Lower leg skin (tissue), 3 donors: Measurements from ENCODE around the gene SPTBN4.

Source experiments
- POLR2A ChIP-seq, 2 donors: fragments of 450-650 bp; IDR thresholded peaks; one replicate each; pipeline ENCODE4 v1.6.1; 2016 to 2017; ENCODE audit warnings: antibody characterized with exemption in 2 of 2, mild to moderate bottlenecking in 1 of 2, moderate library complexity in 1 of 2
- TF ChIP-seq, protein P1 (sequence below), 3 donors: fragments of 450-650 bp; IDR thresholded peaks; one replicate each; pipeline ENCODE4 v1.5.1; 2016; ENCODE audit warnings: antibody characterized with exemption in 3 of 3, mild to moderate bottlenecking in 3 of 3, moderate library complexity in 2 of 3

DNA sequence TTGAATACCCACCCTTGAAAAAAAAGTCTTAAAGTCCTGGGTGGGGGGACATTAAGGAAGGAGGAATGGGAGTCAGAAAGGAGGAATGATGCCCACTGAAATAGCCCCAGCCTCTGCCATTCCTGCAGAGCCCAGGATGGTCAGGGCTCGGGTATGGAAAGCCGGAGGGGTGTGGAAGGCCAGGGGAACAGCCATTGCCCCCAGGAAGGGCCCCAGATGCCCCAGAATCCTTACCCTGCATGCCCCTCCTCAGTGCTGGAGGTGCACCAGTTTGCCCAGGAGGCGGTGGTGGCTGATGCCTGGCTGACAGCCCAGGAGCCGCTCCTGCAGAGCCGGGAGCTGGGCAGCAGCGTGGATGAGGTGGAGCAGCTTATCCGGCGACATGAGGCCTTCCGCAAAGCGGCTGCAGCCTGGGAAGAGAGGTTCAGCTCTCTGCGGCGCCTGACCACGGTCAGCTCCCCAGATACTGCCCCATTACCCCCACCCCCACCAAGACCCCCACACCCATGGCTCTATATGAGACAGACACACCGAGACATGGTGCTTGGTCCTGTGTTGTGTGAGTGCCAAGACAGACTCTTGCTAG, 99.2 kb downstream of the SPTBN4 start:
- TF ChIP-seq, protein P1, sequence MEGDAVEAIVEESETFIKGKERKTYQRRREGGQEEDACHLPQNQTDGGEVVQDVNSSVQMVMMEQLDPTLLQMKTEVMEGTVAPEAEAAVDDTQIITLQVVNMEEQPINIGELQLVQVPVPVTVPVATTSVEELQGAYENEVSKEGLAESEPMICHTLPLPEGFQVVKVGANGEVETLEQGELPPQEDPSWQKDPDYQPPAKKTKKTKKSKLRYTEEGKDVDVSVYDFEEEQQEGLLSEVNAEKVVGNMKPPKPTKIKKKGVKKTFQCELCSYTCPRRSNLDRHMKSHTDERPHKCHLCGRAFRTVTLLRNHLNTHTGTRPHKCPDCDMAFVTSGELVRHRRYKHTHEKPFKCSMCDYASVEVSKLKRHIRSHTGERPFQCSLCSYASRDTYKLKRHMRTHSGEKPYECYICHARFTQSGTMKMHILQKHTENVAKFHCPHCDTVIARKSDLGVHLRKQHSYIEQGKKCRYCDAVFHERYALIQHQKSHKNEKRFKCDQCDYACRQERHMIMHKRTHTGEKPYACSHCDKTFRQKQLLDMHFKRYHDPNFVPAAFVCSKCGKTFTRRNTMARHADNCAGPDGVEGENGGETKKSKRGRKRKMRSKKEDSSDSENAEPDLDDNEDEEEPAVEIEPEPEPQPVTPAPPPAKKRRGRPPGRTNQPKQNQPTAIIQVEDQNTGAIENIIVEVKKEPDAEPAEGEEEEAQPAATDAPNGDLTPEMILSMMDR (IDR thresholded peaks at IDR 0.05): no peak
- TF ChIP-seq POLR2A (IDR thresholded peaks at IDR 0.05): no peak
